NCI-H226 (cell line): Measurements from ENCODE around the gene SPRING1.

Experiments used
- DNase-seq: peaks from one replicate; pipeline ENCODE4 v3.0.0-alpha.2; 2015

The SPRING1 gene

DNA sequence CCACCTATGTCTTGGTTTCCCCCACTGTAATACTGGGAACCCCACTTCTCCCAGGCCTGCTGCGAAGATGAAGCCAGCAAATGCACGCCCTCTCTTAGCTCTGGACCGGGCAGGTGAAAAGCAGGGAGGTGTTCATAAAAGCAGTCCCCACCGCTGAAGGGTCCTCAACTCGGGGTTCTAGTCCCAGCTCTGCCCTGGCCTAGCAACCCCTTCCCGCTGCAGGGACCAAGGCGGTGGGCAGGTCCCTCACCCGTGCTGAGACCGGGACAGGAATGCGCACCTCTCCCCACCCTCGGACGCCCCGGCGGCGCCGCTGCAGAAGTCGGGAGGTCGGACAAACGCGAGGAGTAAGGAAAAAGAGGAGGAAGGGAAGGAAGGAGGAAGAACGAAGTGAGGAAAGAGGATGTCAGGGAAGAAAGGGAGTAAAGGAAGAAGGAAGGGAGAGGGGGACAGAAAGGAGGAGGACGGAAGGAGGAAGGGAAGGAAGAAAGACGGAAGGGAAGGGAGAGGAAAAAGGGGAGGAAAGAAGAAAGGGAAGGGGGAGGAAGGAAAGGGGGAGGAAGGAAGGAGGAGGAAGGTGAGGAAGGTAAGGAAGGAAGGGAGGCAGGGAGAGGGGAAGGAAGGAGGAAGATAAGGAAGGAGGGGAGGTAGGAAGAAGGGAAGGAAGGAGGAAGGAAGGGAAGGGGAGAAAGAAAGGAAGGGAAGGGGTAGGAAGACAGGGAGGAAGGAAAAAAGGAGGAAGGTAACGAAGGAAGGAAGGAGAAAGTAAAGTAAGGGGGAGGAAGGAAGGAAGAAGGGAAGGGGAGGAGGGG, 701 bp downstream of the SPRING1 start:
- DNase-seq, result no peak

GRCh38 chr12:116735951-116736599, 1.8 kb downstream of the SPRING1 start:
- DNase-seq, result no peak

DNA sequence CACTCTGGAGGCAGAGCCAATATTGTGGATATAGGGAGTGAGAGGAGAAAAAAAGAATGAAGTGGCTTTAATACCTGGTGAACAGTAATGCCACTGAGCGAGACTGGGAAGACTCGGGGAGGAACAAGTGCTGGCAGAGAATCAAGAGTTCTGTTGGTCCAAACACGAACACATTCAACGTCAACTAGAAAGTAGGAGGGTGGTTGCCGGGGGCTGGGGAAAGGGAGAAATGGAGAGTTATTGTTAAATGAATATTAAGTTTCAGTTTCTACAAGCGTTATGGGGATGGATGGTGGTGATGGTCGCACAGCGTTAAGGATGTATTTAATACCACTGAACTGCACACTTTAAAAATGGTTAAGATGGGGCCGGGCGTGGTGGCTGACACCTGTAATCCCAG, 2.8 kb downstream of the SPRING1 start:
- DNase-seq, result no peak

DNA sequence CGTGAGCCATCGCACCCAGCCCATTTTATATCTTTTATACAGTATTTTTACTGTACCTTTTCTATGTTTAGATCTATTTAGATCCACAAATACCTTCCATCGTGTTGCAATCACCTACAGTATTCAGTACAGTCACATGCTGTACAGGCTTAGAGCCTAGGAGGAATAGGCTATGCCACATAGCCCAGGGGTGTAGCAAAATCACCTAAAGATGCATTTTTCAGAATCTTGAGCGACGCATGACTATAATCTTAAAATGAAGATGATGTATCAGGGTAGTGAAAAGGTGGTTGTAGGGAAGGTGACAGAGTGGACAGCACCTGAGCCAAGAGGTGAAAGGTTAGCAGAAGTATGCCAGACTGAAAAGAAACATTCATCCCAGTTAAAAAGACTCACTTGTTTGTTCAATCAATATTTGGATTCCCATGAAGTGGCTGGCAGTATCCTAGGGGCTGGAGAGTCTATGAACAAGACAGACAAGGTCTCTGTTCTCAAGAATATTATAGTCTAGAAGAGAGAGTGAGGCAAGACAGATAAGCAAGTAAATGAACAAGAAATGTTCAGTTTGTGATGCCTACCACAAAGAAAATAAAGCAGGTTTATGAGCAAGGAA, 3.6 kb downstream of the SPRING1 start:
- DNase-seq, result no peak

- DNase-seq, result no peak
These were observed 6.1 kb downstream of the SPRING1 start for GRCh38 chr12:116731801-116732200.

- DNase-seq, result no peak
These were observed 10.0 kb downstream of the SPRING1 start for GRCh38 chr12:116727891-116728290.

- no peak for DNase-seq
These were observed 10.6 kb downstream of the SPRING1 start for GRCh38 chr12:116727261-116727660.

- DNase-seq, result no peak
These were observed 11.2 kb downstream of the SPRING1 start for GRCh38 chr12:116726694-116727093.

DNA sequence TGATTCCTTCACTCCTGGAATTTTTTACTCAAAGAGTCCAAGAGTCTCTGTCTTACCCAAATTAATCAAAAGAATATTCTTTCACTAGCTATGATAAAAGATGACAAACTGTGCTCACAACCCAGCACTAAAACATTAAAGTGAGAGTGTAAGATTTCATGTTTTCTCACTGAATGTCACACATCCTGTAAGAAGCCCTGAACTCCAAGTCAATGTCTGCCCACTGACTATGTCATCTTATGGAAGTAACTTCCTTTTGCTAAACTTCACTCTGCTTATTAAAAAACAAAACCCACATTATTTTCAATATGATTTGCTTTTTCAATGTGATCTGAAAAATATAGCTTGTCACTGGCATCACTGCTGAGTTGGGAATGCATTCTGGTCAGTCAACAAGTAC, 15.6 kb downstream of the SPRING1 start:
- no peak for DNase-seq

DNA sequence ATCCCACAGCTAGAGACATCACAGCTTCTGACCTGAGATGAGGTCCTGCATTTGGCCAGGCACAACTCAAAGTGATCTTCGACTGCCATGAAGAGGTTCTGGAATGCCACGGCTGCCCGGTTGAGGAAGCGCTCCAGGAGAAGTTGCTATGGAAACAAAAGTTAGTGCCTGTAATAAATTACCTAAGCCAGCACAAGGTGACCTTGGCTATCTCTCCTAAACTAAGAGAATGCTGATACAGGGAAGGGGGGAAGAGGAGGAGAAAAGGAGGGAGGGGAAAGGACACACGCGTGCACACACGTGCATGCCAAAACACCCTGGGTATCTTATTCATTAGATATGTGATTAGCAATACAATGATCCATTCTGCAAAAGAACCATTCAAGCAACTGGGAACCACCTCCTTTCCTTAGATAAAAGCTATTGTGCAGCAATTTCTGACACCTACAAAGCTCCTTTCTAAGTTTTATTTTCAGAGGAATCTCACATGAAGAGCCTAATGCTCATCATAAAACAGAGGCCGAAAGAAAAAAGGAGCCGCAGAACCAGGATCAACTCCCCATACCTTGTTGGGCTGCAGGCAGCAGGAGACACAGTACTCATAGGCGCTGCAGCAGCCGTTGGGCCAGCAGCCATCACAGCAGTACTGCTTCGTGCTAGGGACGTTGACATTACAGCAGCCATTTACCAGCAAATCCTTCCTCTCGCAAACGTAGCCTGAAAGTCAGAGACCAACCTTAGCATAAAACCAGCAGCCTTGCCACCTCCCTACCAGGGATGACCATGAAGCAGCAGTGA, 17.9 kb downstream of the SPRING1 start:
- no peak for DNase-seq

DNA sequence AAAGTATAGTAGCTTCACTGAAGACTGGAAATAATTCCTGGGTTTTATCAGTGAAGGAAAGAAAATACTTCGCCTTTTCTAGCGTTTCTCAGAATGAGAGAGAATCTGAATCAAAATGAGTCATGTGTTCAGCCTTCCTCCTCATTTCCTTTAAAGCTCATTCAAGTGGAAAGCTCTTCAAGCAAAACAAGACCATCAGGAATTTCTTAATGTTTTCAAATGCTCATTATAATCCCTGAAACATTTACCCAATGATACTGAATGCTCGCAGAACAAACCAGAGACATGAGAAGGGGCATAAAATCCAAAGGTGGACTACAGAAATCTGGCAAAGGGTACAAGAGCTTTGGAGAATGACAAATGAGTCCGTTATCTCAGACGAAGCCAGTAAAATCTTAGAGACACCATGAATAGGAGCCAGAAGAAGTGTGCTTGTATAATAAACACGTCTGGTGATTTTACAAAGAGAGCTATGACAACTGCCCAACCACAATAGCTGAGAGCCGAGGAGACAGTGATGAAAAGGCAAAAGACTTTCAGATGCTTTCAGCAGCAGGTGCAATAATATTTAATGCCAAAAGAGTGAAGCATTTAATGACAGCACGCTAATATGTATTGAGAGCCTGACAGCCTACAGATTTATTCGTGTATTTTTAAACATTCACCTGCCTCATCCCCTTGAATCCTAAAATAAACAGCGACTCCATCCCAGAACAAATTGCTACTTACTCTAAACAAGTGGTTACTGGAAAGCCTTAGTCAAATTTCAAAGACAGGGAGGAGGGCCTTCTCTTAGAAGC, 19.0 kb downstream of the SPRING1 start:
- peak; percentile 2 for DNase-seq

DNA sequence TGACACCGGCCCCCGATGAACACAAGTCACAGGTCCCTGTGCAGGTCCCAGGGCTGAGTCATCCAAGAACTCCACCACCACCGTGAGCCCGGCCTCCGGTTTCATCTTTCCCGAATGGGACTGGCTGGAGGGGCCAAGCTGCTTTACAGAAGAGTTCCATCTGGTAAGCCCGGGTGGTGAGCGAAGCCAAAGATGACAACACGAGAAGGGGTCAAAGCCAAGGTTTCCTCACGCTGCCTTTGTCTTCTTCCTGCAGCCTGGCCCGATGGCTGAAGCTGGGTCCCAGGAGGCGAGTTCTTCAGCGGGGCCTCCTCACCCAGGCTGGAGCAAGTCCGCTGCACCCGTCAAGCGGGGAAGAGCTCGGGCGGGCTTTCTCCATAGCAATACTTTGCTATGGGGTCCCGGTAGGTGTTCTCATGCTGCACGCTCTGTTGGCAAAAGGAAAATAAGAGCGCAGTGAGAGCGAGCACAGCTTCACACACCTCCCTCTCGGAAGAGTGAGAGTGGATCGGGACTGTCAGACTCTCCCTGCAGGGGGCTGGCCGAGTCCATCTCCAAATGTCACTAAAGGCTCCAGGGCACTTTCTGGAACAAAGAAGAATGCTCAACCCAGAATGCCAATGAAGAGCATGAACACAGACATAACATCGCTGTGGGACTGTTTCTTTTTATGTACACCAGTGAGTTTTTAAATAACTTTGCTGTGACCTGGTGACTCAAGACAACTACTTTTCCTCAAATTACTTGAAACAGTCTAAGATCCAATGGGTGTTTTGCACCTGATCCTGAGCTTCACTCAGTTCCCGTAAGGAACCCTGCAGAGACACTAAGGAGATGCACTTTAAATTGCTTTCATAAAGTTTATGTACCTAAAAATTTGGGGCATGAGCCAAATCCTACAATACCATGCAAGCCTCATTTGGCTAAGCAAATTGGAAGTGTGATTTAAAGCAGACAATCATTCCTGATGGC, 20.1 kb downstream of the SPRING1 start:
- DNase-seq, result no peak

DNA sequence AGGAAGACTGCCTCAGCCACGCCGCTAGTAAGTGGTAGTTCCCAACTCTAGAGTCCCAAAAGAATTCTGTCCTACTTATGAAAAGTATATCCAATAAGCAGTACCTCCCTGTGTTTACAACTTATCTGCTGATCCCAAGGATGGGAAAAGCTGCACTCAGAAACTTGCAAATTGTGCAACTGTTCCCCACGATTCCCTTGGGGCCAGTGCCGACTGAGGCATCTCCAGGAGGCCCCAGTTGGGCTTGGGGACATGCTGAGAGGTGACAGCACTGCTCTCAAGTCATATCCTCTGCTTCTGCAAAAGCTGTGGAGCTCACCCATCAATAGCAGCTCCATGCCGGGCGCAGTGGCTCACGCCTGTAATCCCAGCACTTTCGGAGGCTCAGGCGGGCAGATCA, 23.7 kb downstream of the SPRING1 start:
- no peak for DNase-seq

DNA sequence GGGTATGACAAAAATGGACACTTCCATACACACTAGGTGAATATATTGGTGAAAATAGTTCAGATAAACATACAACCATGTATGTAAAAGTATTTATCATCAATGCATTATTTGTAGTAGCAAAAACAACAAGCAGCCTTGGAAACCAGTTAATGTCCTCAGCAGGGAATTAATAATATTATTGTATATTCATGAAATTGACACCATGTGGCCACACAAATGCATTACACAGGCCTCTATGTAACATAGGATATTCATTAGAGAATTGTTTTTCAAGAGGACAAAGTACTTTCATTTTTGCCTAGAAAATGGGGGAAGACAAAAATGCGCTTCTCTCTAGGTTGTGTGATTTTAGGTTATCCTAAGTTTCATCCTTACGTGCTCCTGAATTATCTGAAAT, 24.3 kb downstream of the SPRING1 start:
- no peak for DNase-seq

DNA sequence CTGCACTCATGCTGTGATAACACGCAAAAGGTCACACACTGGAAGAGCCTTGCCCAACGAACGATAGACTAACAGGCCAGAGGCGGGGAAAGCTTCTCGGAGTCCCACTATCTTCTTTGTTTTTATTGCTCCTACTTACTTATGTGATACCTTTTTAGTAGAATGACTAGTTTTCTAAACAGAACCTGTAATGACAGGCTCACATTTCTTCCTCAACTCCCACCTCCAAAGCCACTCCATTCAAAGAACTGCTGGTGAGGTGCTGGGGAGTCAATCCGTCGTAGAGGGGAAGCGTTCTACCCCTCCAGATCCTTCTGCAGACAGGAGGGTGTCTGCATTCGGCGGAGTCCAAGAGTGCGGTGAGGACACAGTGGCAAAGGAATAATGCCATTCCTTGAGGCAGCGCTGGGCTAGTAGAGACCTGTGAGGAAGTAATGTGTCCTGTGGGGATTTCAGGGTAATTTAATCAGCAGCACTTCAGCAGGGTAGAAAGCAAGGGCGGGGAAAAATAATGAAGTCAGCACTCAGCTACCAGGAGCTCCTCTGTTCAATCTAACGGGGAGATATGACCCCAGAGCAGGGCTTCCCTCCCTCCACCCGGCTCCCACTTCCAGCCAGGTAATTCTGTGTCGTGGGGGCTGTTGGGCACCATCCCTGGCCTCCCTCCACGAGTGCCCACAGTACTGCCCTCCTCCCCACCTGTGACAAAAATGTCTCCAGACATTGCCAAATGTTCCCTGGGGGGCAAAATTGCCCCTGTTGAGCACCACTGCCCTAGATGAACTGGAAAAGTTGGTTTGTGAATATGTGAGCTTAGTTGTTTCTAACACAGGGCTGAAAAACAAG, 25.2 kb downstream of the SPRING1 start:
- no peak for DNase-seq

DNA sequence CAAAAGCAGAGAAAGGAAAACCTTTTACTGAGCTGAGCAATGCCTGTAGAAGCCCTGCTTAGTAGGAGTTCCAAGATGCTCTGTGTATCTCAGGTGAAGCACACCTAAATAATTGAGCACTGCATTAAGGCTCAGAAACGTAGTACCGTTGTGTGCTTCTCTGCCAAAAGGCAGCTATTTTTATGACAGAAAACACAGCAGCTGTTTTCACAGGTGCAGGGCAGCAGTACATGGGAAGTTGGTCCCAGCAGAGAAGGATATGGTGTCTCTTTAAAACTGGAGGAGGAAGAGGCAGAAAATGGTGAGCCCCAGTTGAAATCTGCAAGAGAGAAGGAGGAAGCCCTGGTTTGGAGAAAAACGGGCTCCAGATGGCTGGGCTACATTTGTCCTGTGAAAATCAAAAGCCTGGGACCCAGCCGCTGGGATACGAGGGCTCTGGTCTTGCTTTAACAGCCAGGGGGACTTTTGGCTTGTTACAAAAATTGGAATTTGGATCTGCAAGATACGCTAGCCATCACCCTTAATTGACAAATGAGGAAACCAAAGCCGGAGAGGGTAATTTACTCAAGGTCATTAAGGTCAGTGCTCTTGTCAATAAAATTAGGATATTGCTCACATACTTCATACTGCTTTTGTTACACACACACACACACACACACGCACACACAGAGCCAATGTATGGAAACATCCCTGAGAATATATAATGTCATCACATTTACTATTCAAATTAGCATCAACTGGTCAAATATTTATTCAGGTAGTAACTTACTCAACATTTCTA, 27.3 kb downstream of the SPRING1 start:
- no peak for DNase-seq

DNA sequence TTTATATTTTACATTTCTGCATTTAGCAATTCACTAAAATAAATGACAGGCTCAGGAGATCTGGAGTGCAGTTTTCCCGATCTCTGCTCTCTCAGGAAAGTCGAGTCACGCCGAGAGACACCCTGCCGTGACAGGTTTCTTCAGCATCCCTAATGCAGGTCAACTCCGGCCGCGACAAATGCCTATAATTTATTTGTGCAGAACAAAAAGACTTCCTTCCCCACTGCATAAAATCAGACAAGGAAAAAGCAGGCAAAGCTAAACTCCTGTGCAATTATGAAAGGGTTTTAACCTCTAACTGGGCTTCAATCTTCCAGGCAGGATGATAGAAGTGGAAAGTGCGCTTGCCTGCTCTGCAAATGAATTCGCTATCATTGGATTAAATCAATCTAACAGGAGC, 28.1 kb downstream of the SPRING1 start:
- DNase-seq, result no peak

- DNase-seq, result no peak
These were observed 28.8 kb downstream of the SPRING1 start for GRCh38 chr12:116708826-116709756.
